Measurements from ENCODE around the gene CLDN9. TPM values are rescaled to one million over a fixed set of nuclear protein-coding genes. Genes with fewer than 3 reads are reported as not detected.

Gene CLDN9
- polyA plus RNA-seq, 2 of the 4 experiments (the other 2 are of a cell fraction), result 0.03 to 0.06 TPM

DNA sequence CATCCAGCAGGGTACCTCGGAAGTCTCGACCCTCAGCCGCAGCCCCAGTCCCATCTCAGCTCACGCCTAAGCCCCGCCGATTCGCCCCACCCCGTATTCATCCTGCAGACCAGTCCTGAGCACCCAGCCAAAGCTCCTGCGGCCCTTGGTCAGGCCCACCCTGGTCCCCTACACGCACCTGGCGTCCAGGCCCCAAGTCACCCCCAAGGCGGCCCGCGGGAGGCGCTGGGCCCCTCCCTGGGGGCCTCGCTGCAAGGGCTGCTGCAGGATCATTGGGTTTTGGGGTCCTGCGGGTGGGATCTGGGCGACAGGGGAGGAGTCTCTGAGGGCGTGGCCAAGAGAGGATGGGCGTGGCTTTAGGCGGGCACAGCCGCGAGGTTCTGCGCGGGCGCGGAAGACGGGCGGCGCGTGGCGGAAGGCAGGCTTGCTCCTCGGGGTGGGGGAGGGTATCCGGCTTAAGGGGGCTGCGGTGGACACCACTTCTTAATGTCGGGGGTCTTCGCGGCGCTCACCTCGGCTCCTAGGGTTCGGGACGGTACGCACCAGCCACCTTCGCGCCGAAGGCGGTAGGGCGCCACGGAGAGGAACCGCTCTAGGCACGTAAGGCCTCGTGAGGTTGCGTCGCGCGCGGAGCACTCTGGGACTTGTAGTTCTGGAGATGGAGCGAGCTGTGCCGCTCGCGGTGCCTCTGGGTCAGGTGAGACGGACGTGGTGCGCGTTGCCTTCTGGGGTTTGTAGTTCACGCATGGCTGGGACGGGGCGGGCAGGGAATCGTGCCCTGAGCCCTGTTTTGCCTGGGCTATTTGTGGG is 11.2 kb downstream of the CLDN9 start, which contains the start of the genes HCFC1R1 and THOC6 (continued):
- TF ChIP-seq HEYL (CRISPR knock-in tag; IDR thresholded peaks at IDR 0.05) (no peak), PHF8 (IDR thresholded peaks at IDR 0.05; ENCODE audit: borderline replicate concordance, low read depth) (peak; percentile 76; the same call in 1 of the 2 replicates), RFX5 (IDR thresholded peaks at IDR 0.05) (no peak), TP53 (CRISPR knock-in tag; IDR thresholded peaks at IDR 0.05) (peak; percentile 99), POLR2A (IDR thresholded peaks at IDR 0.05; ENCODE audit: low read length) (peak; percentile 69)

DNA sequence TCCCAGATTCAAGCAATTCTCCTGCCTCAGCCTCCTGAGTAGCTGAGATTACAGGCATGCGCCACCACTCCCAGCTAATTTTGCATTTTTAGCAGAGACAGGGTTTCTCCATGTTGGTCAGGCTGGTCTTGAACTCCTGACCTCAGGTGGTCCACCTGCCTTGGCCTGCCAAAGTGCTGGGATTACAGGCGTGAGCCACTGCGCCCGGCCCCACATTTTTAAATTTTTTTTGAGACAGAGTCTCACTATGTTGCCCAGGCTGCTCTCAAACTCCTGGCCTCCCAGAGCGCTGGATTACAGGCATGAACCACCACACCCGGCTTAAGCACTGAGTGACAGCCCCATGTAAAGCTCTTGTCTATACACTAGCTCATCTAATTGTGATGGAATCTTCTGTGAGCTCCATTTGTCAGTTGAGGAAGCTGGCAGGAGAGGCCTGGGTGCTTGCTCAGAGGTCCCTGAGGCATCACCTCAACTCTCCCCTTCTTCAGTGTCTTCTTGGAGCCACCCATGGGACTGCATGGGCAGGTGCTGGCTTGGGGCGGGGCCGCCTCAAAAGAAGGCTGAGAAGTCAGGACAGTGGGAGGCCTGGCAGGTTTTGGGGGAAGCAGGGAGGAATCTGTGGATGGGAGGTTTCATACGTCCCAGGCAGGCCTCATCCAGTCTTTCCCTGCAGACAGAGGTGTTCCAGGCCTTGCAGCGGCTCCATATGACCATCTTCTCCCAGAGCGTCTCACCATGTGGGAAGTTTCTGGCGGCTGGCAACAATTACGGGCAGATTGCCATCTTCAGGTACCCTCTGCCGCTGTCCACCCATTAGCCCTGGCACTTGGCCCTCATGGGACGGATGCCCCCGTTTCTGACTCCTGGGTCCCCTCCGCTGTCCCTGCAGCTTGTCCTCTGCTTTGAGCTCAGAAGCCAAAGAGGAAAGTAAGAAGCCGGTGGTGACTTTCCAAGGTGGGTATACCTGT is 12.6 kb downstream of the CLDN9 start:
- ChIA-PET POLR2A (interaction anchor here (0.6 to 1.6 kb wide), 2 partner anchors 9 to 20 kb away, joined by 3 to 6 read pairs; partner anchors contain the start of gene MMP25), CTCF (interaction anchor here (0.6 to 11.0 kb wide), 4 partner anchors 15 to 126 kb away, joined by 3 to 214 read pairs (median 92); partner anchors contain the start of genes BICDL2 and CLDN9)
- ATAC-seq (no peak), DNase-seq (ENCODE audit: low read depth in 1 of 2, low spot score in 1 of 2) (no peak), FAIRE-seq (no peak)
- H3K9me3 ChIP-seq, result no peaks in the 10 kb centered on the region
- H3K27ac ChIP-seq, result no peak overlapping the region
- H3K4me2 ChIP-seq, result peak overlapping the region; percentile 89
- no peak overlapping the region; the same call in 2 of the 3 replicates for H3K4me3 ChIP-seq
- 93% methylated on average over 18 of the region's 18 CpGs for WGBS (ENCODE audit: missing lambda C conversion rate)
- H3K4me1 ChIP-seq, result peaks cover 28% of the 10 kb centered on the region
- TF ChIP-seq TP53 (CRISPR knock-in tag; IDR thresholded peaks at IDR 0.05) (0 out of 2 replicates have a peak, but pooled peaks have one; percentile 59), FOSB (CRISPR knock-in tag; IDR thresholded peaks at IDR 0.05) (no peak), RARB (CRISPR knock-in tag; IDR thresholded peaks at IDR 0.05) (no peak)

DNA sequence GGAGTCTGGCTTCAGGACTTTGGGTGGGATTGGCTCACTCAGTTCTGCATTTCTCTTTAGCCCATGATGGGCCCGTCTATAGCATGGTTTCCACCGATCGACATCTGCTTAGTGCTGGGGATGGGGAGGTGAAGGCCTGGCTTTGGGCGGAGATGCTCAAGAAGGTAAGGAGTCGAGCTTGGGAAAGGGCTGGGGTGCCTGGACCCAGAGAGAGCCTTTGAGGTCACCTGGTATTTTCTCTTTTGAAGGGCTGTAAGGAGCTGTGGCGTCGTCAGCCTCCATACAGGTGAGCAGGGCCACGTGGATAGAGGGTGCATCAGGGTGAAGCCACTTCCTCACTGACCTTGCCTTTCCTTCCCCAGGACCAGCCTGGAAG is 13.3 kb downstream of the CLDN9 start:
- 91% methylated on average over 8 of the region's 8 CpGs for WGBS (ENCODE audit: missing lambda C conversion rate)
- DNase-seq (ENCODE audit: low read depth in 1 of 2, low spot score in 1 of 2) (no peak), ATAC-seq (no peak), FAIRE-seq (no peak)
- no peak for TF ChIP-seq CEBPB (IDR thresholded peaks at IDR 0.05)
- TF ChIP-seq FOXS1 (CRISPR knock-in tag; IDR thresholded peaks at IDR 0.05), result no peak
- TF ChIP-seq EP300 (IDR thresholded peaks at IDR 0.05), result no peak
- TF ChIP-seq, protein P1, sequence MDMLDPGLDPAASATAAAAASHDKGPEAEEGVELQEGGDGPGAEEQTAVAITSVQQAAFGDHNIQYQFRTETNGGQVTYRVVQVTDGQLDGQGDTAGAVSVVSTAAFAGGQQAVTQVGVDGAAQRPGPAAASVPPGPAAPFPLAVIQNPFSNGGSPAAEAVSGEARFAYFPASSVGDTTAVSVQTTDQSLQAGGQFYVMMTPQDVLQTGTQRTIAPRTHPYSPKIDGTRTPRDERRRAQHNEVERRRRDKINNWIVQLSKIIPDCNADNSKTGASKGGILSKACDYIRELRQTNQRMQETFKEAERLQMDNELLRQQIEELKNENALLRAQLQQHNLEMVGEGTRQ (IDR thresholded peaks at IDR 0.05), result no peak
- no peak for TF ChIP-seq TFCP2L1 (CRISPR knock-in tag; IDR thresholded peaks at IDR 0.05)
- no peak for TF ChIP-seq MYC (IDR thresholded peaks at IDR 0.05; ENCODE audit: borderline replicate concordance, low read length)
- CTCF ChIA-PET, result interaction anchor here (10.8 to 11.0 kb wide), 2 partner anchors 14 to 21 kb away, joined by 178 to 214 read pairs; partner anchors contain the start of genes BICDL2 and CLDN9
- H3K4me1 ChIP-seq, result peaks cover 28% of the 10 kb centered on the region
- H3K27ac ChIP-seq, result no peak overlapping the region
- no peak overlapping the region for H3K4me3 ChIP-seq
- no peaks in the 10 kb centered on the region for H3K9me3 ChIP-seq
- POLR2A ChIA-PET, result no interaction called here
- H3K4me2 ChIP-seq, result no peak overlapping the region

DNA sequence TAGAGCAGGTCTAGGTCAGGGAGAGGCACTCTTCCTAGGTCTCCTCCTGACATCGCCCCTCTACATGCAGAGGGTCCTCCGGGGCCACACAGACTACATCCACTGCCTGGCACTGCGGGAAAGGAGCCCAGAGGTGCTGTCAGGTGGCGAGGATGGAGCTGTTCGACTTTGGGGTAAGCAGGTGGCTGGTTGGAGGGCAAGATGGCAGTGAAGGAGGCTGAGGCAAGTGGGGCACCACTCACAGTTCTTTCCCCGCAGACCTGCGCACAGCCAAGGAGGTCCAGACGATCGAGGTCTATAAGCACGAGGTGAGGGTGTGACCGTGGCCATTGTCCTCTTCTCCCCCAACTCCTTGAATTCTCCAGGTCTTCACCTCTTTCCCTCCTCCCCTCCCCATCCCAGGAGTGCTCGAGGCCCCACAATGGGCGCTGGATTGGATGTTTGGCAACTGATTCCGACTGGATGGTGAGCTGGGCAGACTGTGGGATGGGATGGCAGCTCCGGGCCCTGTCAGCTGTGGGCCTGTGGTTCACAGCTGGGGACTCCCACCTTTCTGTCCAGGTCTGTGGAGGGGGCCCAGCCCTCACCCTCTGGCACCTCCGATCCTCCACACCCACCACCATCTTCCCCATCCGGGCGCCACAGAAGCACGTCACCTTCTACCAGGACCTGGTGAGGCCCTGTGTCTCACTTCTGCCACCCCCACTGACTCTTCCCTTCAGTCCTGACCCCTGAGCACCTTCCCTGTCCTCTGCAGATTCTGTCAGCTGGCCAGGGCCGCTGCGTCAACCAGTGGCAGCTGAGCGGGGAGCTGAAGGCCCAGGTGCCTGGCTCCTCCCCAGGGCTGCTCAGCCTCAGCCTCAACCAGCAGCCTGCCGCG is 14.1 kb downstream of the CLDN9 start:
- ChIA-PET POLR2A (interaction anchor here (1.0 kb wide), 1 partner anchor 13 kb away, joined by 3 read pairs; no protein-coding TSS in a partner anchor), CTCF (interaction anchor here (0.6 to 11.0 kb wide), 10 partner anchors 14 to 108 kb away, joined by 3 to 214 read pairs (median 6); partner anchors contain the start of genes BICDL2, CLDN9 and ZNF213)
- H3K4me2 ChIP-seq, result no peak overlapping the region
- WGBS (ENCODE audit: missing lambda C conversion rate), result 91% methylated on average over 24 of the region's 24 CpGs
- peaks cover 28% of the 10 kb centered on the region for H3K4me1 ChIP-seq
- FAIRE-seq, result no peak
- H3K9me3 ChIP-seq, result no peaks in the 10 kb centered on the region
- H3K27ac ChIP-seq, result no peak overlapping the region
- H3K4me3 ChIP-seq, result no peak overlapping the region
- TF ChIP-seq POLR2AphosphoS2 (conservative IDR thresholded peaks at IDR 0.05; ENCODE audit: low read length), result peak; percentile 24; the same call in 1 of the 2 replicates
- TF ChIP-seq NFE2L2 (conservative IDR thresholded peaks at IDR 0.05; ENCODE audit: low read length), result no peak
- no peak for ATAC-seq
- DNase-seq (ENCODE audit: low read depth in 1 of 2, low spot score in 1 of 2), result no peak

All from A549 (cell line).